Vagina (tissue), 2 donors: ENCODE measurements around the gene CBLB.

Experiments used
- CTCF ChIP-seq, 3 experiments: fragments of 450-650 bp in 2 of 3; fragments of 200-600 bp in 1 of 3; sonication (generic) in 1 of 3; IDR thresholded peaks; one replicate each; pipeline ENCODE4 v1.5.1; 2017 to 2019; ENCODE audit warnings: antibody characterized with exemption in 3 of 3, mild to moderate bottlenecking in 2 of 3, moderate library complexity in 2 of 3
- POLR2A ChIP-seq, 2 donors: fragments of 450-650 bp; IDR thresholded peaks; one replicate each; pipeline ENCODE4 v1.6.1; 2017; ENCODE audit warnings: antibody characterized with exemption in 2 of 2, mild to moderate bottlenecking in 2 of 2, moderate library complexity in 2 of 2
- POLR2AphosphoS5 ChIP-seq, 2 donors: sonication (generic); formaldehyde crosslinking; IDR thresholded peaks; one replicate each; pipeline ENCODE4 v1.9.0; 2017; ENCODE audit warnings: antibody characterized with exemption in 2 of 2, mild to moderate bottlenecking in 2 of 2, low read depth in 1 of 2; ENCODE audit not compliant: insufficient read depth in 1 of 2

- no peak for TF ChIP-seq CTCF (IDR thresholded peaks at IDR 0.05)
- TF ChIP-seq POLR2A (IDR thresholded peaks at IDR 0.05), result no peak
- no peak for TF ChIP-seq POLR2AphosphoS5 (IDR thresholded peaks at IDR 0.05; ENCODE audit: insufficient read depth in 1 of 2, low read depth in 1 of 2)
These were observed 22.3 kb upstream of the CBLB start for GRCh38 chr3:105891101-105891500.
